ENCODE data around the gene IL32.

The IL32 gene, protein sequence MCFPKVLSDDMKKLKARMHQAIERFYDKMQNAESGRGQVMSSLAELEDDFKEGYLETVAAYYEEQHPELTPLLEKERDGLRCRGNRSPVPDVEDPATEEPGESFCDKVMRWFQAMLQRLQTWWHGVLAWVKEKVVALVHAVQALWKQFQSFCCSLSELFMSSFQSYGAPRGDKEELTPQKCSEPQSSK
- total RNA-seq: 73.4 to 135 (median 76.2) reads per million in 3 experiments

GRCh38 chr16:3065069-3065741, at the start of gene IL32:
Gene IL32, plus strand, starts transcription at chr16:3065640. Its CDS starts 172 bp downstream, at chr16:3065812.
- peak; percentile 60 for DNase-seq

DNA sequence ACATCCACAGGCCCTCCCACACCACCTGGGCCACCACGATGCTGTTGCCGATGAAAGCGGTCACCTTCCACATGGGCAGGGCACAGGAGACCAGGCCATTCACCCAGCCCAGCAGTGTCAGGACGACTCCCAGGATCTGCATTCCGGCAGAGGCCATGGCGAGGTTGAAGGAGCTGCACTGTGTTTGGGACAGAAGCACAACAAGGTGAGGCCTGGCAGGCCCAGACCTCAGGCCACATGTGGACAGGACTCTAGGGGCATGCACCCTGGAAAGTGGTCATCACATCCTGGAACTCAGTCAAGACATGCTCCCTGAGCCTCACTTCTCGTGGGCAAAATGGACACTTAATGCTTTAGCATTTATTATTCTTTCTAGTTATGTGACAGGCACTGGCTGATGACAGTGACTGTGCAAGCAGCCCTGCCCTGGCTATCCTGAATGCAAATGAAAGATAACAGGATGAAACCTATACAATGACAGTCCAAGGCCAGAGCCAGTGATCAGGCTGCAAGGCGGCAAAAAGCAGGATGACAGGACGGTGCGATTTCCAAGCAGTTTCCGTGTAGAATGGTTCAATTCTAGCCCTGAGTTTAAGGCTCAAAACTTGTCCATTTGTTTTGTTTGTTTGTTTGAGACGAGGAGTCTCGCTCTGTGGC, 49.4 kb upstream of the IL32 start:
- no peak for DNase-seq

DNA sequence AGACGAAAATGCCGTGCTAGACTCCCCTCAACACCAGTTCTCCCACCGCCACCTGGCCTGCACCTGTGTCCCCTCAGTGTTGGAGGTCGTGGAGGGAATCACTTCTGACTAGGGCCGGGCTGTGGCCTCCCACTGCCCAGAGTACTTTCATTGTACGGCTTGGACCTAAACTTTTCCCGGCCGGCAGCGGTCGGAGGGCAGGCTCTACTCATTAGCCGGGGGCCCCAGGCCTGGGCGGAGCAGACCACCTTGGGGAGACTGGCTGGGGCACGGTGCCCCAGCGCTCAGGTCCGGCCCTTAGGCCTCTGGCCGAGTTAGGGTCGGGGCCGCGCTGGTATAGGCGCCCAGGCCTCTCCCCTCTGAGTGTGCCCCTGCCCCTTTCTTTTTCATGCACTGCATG, 48.1 kb upstream of the IL32 start:
- DNase-seq: no peak

- DNase-seq: no peak
Observed at GRCh38 chr16:3017794-3018506, 47.5 kb upstream of the IL32 start, which contains the start of gene CLDN6. Gene CLDN6, minus strand, starts transcription at chr16:3018183. Its CDS starts 2,162 bp downstream, at chr16:3016021.

- DNase-seq: no peak
Observed at GRCh38 chr16:3019594-3020246, 45.7 kb upstream of the IL32 start.

DNA sequence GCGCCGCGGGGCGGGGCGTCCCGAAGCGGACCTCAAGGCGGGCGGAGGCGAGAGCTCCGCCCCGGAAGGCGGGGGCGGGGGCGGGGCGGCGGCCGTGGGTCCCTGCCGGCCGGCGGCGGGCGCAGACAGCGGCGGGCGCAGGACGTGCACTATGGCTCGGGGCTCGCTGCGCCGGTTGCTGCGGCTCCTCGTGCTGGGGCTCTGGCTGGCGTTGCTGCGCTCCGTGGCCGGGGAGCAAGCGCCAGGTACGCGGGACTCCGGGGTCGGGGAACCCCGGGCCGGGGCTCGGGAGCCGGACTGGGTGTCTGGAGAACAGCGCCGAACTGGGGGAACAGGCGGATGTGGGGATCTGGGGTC, 45.2 kb upstream of the IL32 start, which contains the start of gene TNFRSF12A:
Gene TNFRSF12A (plus strand): TSS at position 122 of the 357 bp plus-strand sequence. CDS start 30 bp downstream, at position 152.
- peak; percentile 50 for DNase-seq

DNA sequence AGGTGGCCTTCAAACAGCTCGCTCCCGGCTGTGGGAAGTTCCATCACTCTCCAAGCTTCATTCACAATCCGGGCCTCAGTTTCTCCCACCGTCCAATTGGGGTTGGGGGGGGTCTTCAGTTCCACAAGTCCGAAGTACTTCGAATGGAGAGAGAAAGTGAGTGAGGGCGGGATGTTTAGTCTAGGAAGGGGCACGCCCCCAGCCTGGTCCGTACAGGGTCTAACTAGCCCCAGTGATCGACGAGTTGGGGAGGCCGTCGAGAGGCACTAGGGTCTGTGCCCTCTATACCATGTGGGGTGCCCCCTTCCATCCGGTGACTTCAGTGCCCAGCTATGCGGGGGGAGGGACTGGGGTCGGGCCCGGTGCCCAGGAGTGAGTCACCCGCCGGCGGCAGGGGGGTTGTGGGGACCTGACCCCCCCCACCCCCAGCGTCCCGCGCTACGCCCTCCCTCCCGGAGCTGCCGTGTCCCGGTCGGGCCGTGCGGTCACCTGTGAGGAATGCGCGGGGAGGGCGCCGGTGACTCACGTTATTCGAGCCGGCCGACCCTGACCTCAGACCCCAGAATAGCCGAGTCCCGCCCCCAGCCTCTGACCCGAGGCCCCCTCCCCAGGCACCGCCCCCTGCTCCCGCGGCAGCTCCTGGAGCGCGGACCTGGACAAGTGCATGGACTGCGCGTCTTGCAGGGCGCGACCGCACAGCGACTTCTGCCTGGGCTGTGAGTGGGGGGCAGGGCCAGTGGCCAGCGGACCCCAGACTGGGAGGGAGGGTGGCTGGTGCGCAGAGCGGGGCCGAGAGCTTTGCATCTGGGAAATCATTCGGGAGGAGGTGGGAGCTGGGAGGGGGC, 44.6 kb upstream of the IL32 start:
- peak; percentile 48 for DNase-seq

DNA sequence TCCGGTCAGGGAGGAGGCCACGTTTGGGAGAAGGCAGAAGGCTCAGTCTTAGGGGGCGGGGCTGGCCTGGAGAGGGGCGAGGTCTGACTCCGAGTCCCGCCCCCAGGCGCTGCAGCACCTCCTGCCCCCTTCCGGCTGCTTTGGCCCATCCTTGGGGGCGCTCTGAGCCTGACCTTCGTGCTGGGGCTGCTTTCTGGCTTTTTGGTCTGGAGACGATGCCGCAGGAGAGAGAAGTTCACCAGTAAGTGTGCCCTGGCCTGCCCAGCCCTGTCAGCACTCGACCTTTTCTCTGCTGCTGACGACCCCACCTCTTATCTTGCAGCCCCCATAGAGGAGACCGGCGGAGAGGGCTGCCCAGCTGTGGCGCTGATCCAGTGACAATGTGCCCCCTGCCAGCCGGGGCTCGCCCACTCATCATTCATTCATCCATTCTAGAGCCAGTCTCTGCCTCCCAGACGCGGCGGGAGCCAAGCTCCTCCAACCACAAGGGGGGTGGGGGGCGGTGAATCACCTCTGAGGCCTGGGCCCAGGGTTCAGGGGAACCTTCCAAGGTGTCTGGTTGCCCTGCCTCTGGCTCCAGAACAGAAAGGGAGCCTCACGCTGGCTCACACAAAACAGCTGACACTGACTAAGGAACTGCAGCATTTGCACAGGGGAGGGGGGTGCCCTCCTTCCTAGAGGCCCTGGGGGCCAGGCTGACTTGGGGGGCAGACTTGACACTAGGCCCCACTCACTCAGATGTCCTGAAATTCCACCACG, 43.8 kb upstream of the IL32 start:
- peak; percentile 55 for DNase-seq

DNA sequence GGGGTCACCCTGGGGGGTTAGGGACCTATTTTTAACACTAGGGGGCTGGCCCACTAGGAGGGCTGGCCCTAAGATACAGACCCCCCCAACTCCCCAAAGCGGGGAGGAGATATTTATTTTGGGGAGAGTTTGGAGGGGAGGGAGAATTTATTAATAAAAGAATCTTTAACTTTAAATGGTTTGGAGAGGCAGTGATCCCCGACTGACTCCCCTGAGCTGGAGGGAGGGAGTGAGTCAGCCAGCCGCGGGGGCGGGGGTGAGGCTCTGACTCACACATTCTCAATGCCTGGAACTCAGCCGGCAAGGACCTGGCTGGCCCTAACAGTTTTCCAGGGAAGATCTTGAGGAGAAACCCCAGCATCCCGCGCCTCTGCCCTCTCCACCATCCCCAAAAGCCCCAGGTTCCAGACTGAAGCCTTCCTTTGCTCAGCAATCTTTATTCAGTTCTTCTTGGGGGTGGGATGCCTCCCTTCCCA, 43.2 kb upstream of the IL32 start:
- DNase-seq: peak; percentile 50

GRCh38 chr16:3022684-3023414, 42.6 kb upstream of the IL32 start:
- no peak for DNase-seq

- DNase-seq: no peak
Observed at GRCh38 chr16:3023415-3023668, 42.1 kb upstream of the IL32 start.

DNA sequence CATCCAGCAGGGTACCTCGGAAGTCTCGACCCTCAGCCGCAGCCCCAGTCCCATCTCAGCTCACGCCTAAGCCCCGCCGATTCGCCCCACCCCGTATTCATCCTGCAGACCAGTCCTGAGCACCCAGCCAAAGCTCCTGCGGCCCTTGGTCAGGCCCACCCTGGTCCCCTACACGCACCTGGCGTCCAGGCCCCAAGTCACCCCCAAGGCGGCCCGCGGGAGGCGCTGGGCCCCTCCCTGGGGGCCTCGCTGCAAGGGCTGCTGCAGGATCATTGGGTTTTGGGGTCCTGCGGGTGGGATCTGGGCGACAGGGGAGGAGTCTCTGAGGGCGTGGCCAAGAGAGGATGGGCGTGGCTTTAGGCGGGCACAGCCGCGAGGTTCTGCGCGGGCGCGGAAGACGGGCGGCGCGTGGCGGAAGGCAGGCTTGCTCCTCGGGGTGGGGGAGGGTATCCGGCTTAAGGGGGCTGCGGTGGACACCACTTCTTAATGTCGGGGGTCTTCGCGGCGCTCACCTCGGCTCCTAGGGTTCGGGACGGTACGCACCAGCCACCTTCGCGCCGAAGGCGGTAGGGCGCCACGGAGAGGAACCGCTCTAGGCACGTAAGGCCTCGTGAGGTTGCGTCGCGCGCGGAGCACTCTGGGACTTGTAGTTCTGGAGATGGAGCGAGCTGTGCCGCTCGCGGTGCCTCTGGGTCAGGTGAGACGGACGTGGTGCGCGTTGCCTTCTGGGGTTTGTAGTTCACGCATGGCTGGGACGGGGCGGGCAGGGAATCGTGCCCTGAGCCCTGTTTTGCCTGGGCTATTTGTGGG, 41.6 kb upstream of the IL32 start, which contains the start of the genes HCFC1R1 and THOC6:
Gene HCFC1R1 (minus strand): TSS at position 274 of the 810 bp plus-strand sequence. CDS start 1 bp downstream, at position 273.
Gene THOC6 (plus strand): TSS at position 367 of the 810 bp plus-strand sequence. CDS start 292 bp downstream, at position 659.
- DNase-seq: peak; percentile 93

DNA sequence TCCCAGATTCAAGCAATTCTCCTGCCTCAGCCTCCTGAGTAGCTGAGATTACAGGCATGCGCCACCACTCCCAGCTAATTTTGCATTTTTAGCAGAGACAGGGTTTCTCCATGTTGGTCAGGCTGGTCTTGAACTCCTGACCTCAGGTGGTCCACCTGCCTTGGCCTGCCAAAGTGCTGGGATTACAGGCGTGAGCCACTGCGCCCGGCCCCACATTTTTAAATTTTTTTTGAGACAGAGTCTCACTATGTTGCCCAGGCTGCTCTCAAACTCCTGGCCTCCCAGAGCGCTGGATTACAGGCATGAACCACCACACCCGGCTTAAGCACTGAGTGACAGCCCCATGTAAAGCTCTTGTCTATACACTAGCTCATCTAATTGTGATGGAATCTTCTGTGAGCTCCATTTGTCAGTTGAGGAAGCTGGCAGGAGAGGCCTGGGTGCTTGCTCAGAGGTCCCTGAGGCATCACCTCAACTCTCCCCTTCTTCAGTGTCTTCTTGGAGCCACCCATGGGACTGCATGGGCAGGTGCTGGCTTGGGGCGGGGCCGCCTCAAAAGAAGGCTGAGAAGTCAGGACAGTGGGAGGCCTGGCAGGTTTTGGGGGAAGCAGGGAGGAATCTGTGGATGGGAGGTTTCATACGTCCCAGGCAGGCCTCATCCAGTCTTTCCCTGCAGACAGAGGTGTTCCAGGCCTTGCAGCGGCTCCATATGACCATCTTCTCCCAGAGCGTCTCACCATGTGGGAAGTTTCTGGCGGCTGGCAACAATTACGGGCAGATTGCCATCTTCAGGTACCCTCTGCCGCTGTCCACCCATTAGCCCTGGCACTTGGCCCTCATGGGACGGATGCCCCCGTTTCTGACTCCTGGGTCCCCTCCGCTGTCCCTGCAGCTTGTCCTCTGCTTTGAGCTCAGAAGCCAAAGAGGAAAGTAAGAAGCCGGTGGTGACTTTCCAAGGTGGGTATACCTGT, 40.1 kb upstream of the IL32 start:
- DNase-seq: no peak

DNA sequence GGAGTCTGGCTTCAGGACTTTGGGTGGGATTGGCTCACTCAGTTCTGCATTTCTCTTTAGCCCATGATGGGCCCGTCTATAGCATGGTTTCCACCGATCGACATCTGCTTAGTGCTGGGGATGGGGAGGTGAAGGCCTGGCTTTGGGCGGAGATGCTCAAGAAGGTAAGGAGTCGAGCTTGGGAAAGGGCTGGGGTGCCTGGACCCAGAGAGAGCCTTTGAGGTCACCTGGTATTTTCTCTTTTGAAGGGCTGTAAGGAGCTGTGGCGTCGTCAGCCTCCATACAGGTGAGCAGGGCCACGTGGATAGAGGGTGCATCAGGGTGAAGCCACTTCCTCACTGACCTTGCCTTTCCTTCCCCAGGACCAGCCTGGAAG, 39.4 kb upstream of the IL32 start:
- no peak for DNase-seq

DNA sequence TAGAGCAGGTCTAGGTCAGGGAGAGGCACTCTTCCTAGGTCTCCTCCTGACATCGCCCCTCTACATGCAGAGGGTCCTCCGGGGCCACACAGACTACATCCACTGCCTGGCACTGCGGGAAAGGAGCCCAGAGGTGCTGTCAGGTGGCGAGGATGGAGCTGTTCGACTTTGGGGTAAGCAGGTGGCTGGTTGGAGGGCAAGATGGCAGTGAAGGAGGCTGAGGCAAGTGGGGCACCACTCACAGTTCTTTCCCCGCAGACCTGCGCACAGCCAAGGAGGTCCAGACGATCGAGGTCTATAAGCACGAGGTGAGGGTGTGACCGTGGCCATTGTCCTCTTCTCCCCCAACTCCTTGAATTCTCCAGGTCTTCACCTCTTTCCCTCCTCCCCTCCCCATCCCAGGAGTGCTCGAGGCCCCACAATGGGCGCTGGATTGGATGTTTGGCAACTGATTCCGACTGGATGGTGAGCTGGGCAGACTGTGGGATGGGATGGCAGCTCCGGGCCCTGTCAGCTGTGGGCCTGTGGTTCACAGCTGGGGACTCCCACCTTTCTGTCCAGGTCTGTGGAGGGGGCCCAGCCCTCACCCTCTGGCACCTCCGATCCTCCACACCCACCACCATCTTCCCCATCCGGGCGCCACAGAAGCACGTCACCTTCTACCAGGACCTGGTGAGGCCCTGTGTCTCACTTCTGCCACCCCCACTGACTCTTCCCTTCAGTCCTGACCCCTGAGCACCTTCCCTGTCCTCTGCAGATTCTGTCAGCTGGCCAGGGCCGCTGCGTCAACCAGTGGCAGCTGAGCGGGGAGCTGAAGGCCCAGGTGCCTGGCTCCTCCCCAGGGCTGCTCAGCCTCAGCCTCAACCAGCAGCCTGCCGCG, 38.6 kb upstream of the IL32 start:
- no peak for DNase-seq

- DNase-seq: no peak
Observed at GRCh38 chr16:3027489-3027795, 38.0 kb upstream of the IL32 start.

All from central memory CD4-positive, alpha-beta T cell (primary cell).